Stimulated activated CD8-positive, alpha-beta memory T cell treated with anti-CD3 and anti-CD28 coated beads, Interleukin-15, amount 100 ng/mL, for 1 hour (primary cell): ENCODE results near the gene ZNF492.
"Not testable (repeated sequence)": the region's sequence is repeated elsewhere in the genome, so short reads cannot be mapped to it uniquely, and the experiment has no call there.

ENCODE experiments used
- DNase-seq: peaks from one replicate; pipeline ENCODE4 v3.0.0-alpha.2; 2020; ENCODE audit warnings: low read depth

The ZNF492 gene

DNA sequence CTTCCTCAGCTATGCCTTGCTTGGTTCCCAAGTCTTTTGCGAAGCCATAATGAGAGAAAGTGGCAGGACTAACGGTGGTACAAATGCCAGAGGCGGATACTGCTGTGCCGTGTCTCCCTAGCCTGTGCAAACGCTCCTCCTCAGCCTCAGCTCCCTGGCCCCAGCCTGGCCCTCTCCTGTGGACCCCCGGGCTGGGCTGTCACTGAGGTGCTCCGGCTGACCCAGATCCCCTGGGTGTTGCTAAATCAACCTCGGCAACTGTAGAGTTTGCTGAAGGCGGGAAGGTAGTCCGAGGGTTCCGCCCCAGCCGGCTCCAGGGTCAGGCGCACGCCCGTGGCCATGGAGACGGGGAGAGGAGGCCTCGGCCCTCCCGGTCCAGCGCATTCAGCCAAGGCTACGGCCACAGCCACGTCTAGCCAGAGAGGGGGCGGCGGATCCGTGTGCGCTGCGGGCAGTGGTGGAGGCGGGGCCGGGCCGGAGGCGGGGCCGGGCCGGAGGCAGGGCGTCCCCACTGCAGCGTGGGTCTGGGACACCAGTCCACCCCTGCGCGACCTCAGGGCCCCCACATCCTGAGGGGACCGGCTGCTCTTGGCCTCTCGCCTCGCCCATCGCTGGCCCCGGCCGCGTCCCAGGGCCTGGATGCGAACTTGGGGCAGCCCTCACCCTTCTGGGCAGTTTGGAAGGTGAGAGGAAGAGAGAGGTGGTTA is 16.4 kb upstream of the ZNF492 start:
- DNase-seq, result no peak

DNA sequence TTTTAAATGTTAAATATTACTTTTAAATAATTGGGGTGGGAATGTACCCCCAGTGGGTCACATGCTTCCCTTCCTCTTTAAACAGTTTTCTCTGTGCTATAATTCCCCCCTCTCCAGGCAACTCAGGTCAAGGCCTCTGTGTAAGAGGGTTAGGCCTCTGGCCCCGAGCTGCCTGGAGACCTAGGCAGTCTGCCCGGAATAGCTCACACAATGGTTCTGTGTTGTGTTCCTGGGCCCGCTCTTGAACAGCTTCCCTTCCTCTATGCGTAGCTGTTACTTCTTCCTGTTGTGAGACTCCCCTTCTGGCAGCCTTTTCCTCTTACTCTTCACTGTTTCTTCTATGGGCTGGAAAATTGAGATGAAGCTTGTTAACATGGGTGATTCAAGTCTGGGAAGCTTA is 14.8 kb upstream of the ZNF492 start:
- DNase-seq, result no peak

DNA sequence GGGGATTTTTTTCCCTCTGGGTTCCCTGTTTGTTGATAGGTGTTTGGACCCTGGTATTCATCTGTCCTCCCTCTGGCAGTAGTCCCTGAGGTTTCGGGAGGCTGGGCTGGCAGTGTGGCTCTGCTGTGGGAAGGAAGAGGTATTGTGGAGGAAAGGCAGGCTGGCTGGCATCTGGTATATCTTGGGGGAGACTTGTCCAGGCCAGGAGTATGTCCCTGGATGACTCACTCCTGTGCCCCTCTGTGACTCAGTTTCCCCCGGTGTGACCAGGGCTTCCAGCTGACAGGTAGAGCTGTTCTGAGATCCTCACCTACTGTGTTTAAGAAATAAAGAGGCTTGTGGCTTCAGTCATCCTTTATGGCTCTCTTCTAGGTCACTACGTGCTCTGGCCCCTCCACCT is 14.2 kb upstream of the ZNF492 start:
- DNase-seq, result no peak

DNA sequence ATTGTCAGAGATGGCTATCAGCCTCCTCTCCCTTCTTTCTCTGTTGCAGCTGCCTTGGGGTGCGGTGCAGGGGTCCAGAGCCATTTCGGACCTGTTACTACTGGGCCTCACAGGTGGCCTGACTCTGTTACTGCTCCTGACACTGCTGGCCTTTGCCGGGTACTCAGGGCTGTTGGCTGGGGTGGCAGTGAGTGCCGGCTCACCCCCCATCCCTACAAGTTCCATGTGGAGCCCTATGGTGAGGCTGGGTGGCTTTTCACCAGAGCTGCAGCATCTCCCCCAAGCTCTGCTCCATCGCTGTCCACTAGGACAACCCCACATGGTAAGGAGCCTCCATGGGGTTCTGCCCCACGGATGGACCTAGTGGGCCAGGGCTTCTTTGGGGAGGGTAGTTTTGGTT is 13.7 kb upstream of the ZNF492 start:
- no peak for DNase-seq

DNA sequence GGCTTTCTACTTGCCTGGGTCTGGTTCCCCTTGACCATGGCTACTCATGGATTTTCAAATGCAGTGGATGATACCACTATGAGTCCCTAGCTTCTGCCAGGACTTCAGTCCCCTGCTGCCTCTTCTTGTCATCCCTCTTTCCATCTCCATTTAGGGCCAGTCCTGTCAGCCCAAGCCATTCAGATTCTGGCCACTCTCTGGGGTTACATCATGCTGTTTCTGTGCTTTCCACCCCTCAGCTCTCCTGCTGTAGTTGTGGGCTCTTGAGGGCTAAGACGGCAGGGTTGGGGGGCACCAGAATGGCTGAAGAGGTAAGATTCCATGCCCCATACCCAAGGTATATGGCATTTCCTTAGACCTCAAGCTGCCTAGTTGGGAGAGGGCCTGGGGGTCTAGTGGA is 13.2 kb upstream of the ZNF492 start:
- DNase-seq, result no peak

DNA sequence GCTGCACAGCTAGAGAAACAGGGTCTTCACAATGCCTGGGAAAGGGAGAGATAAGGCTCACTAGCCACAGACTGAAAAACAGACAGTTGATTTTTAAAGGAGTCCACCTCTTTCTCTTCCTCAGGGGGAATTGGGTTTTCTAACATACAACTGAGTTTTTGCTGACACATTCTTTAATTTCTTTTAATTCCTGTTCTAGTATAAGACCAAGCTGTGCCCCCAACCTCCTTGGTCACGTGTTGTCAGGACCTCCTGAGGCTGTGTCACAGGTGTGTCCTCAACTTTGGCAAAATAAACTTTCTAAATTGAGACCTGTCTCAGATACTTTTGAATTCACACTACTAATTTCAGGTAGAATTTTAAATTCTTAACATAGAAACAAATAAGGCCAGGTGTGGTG is 12.1 kb upstream of the ZNF492 start:
- DNase-seq, result no peak

DNA sequence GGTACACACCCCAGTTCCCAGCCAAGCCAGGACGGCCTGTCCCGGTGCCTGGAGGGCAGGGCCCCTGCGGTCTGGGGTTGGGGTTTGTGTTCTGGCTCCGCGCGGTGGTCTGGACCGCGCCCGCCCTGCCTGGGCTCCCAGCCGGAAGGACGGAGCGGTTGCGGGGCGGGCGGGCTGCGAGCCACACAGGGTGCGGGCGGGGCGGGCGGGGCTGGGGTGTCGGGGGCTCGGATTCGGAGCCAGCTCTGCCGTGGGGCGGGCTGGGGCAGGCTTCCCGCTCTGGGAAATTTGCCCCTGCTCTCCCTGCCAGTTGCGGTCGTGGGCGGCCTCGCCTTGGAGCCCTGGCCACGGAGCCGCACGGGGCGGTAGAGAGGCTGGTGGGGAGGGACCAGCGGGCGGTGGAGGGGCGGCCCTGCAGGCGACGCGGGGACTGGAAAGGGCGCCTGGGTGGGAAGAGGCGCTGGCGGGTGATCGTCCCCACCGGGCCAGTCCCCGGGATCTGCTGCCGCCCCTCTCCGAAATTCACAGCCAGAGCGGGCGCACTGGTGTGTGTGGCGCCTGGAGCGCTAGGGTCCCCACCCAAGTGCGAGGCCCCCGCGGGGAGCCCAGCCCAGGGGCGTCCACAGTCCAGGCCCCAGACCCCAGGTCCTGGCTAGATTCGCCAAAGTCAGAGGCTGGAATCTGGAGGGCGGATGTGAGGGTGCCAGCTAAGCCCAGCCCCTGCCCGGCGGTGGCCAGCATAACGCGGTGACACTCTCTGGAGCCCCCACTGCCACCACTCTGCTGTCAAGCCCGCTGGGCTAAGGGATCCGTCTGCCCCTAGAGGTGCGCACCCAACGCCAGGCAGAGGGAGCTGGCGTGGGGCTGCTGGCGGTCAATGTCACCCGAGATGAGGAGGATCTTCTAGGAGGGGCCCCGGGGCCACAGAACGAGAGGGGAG is 11.0 kb upstream of the ZNF492 start:
- DNase-seq, result no peak

DNA sequence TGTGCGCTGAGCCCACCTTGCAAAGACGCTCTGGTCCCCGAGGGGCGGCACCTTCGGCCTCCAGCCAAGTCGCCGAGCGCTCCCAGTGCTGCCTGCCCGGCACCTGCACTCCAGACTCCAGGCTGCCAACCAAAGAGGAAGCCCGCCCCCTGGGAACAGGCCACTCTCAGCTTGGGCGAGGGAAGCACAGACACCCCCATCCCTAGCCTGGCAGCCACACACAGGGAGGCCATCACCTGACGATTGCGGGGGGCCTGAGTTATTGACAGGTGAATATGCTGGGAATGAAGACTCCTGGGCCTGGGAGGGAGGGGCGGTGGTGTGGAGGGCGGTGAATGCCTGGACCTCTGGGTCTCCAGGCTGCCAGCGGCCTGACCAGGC is 10.3 kb upstream of the ZNF492 start:
- no peak for DNase-seq

DNA sequence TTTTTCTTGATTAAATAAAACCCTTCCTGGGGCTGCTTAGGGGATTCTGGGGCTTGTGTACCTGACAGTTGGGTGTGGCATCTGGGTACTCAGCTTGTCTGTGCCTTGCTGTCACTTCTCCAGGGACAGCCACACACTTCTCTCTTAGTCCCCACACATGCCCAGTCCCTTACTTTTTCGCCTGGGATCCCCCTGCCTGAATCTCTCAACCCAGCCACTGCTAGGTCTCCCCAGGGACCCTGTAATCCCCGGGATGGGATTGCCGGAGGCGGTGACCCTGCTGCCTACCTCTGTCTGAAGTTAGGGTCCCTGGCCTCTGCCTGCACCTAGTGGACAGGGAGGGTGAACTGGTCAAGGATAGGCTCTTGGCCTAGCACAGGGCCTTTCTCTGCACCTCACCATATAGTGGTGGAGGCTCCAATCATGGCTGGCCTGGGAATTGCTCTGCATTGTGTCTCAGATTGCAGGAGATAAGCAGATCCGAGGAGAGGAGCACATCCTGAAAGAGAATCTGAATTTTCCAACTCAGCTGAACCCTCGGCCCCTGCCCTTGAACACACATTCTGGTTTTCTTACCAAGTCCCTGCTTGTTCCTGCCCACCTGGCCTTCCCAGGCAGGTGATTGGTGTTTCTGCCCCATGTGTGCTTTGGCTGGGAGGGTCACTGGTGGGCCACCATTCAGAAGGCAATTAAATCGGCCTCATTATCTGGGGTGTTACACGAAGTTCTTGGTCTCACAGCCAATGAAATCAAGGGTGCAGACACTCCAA is 8.7 kb upstream of the ZNF492 start:
- DNase-seq, result no peak

DNA sequence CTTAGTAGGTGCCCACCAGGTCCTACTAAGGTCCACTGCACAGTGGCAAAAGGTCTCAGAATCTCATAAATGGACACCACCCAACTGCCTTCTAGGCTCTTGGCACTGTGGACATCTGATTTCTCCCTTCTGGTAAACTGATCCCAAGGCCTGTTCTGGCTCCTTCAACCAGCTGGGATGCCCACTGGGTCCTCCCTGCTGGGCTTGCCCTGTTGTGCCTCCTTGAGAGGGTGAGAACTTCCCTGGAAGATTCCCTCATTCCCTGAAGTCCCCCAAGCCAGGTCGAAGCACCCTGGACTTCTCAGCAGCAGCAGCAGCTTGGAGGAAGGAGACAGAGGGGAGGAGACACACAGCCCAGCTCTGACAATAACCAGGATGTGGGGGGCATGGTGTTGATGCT is 6.6 kb upstream of the ZNF492 start:
- no peak for DNase-seq

DNA sequence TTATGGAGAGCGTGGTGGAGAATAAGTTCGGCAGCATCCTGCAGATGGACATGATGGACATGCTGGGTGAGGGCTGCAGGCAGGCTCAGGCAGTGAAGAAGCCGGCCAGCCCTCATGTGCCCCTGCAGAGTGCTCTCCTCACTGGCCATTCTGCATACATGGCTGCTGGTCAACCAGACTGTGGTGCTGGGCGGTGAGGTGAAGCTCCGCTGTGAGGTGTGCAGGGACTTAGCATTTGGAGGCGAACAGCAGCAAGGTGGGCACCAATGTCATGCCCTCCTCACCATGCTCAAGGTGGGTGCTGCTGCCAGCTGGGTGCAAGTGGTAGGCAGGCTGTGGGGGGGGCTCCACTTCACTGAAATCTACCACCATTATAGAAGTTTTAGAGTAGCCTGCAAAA is 5.7 kb upstream of the ZNF492 start:
- DNase-seq, result no peak

DNA sequence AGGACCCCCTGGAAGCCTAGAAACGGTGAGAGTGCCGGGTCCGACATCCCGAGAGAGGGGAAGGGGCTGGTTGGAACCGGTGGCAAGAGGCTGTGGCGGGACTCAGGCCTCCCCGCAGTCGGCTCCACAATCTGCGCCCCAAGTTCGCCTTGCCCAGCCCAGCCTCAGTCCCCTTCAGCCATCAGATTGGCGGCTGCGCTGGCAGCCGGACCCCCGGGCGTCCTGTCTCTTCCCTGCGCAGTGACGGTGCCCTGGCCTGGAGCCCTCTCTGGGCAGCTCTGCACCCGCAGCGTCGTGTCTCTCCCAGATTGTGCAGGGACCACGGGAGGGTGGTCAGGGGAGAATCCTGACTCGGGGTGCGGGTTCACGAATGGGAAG is 315 bp downstream of the ZNF492 start:
- no peak for DNase-seq

DNA sequence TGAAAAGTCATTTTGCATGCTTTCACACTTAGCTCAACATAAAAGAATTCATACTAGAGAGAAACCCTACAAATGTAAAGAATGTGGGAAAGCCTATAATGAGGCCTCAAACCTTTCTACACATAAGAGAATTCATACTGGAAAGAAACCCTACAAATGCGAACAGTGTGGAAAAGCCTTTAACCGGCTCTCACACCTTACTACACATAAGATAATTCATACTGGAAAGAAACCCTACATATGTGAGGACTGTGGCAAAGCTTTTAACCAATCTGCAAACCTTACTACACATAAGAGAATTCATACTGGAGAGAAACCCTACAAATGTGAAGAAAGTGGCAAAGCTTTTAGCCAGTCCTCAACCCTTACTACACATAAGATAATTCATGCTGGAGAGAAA is 51.4 kb downstream of the ZNF492 start:
- DNase-seq, result not testable (repeated sequence)

DNA sequence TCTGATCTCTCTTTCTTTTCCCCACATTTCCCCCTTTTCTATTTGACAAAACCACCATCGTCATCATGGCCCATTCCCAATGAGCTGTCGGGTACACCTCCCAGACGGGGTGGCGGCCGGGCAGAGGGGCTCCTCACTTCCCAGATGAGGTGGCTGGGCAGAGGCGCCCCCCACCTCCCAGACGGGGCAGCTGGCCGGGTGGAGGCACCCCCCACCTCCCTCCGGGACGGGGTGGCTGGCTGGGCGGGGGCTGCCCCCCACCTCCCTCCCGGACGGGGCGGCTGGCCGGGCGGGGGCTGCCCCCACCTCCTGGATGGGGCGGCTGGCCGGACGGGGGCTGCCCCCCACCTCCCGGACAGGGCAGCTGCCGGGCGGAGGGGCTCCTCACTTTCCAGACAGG is 68.5 kb downstream of the ZNF492 start:
- DNase-seq, result not testable (repeated sequence)

DNA sequence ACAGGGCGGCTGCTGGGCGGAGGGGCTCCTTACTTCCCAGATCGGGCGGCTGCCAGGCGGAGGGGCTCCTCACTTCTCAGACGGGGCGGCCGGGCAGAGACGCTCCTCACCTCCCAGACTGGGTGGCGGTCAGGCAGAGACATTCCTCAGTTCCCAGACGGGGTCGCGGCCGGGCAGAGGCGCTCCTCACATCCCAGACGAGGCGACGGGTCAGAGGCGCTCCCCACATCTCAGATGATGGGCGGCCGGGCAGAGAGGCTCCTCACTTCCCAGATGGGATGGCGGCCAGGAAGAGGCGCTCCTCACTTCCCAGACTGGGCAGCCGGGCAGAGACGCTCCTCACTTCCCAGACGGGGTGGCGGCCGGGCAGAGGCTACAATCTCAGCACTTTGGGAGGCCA is 69.0 kb downstream of the ZNF492 start:
- not testable (repeated sequence) for DNase-seq

DNA sequence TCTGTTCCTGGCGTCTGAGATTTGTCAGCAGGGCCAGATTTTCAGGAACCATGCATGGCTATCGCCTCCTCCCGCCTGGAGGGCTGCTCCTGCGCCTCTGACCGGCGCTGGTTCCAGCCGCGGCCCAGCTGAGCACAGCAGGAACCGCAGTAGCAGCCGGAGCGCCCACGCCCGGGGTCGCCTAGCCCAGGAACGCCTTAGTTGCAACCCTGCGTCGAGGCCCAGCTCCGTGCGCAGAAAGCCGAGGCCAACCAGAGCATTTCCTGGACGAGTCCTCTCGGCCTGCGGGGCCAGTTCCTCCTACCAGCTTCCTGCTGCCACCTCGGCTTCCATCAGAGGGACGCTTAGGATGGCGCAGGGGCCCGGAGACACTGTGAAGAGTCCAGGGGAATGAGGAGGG is 74.9 kb downstream of the ZNF492 start:
- no peak for DNase-seq
